OCI-LY7 (cell line): Measurements from ENCODE around the gene TKT.

Experiments
- EZH2phosphoT487 ChIP-seq: fragments of 200-600 bp; sonication (generic); IDR thresholded peaks from 2 replicates; pipeline ENCODE4 v1.6.1; 2018; ENCODE audit warnings: low read depth, borderline replicate concordance, mild to moderate bottlenecking, mixed run types, antibody characterized with exemption, low read length, moderate library complexity, mixed read lengths
- TF ChIP-seq, protein P1 (sequence below): fragments of 200-600 bp; sonication (generic); conservative IDR thresholded peaks from 2 replicates; pipeline ENCODE4 v1.5.1; 2014; ENCODE audit warnings: mild to moderate bottlenecking, antibody characterized with exemption, low read length, moderate library complexity, mixed read lengths

DNA sequence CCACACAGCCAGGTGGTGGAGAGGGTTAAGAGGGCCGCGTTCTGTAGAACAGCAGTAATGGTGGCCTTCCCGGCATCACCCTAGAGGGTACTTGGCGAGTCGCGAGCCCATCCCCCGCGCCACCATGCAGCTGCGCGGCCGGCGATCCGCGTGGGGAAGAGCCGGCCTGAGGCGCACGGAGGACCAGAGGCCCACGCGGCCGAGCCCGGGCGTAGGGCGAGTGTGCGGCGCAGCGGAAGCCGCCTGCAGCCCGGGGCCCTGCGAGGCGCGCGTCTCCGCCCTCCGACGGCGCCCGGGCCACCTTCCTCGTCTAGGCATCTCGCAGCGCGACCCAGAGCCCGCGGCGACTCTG is 423 bp downstream of the TKT start:
- TF ChIP-seq, protein P1, sequence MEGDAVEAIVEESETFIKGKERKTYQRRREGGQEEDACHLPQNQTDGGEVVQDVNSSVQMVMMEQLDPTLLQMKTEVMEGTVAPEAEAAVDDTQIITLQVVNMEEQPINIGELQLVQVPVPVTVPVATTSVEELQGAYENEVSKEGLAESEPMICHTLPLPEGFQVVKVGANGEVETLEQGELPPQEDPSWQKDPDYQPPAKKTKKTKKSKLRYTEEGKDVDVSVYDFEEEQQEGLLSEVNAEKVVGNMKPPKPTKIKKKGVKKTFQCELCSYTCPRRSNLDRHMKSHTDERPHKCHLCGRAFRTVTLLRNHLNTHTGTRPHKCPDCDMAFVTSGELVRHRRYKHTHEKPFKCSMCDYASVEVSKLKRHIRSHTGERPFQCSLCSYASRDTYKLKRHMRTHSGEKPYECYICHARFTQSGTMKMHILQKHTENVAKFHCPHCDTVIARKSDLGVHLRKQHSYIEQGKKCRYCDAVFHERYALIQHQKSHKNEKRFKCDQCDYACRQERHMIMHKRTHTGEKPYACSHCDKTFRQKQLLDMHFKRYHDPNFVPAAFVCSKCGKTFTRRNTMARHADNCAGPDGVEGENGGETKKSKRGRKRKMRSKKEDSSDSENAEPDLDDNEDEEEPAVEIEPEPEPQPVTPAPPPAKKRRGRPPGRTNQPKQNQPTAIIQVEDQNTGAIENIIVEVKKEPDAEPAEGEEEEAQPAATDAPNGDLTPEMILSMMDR: no peak
- no peak for TF ChIP-seq EZH2phosphoT487
